ENCODE measurements around the gene ALDH9A1.

DNA sequence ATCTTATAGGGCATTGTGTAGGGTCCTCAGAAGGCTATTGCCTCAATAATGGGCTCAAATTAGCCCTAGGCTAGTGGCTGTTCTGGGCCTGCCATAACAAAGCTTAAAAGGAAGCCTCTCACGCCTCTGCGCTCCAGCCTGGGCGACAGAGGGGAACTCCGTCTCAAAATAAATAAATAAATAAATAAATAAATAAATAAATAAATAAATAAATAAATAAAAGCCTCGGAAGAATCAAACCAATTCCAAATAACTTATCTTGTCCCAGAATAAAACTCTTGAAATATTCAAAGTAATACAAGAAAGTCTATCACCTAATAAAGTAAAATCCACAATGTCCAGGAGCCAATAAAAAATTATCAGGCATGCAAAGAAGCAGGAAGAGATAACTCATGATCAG, 14.4 kb upstream of the ALDH9A1 start:
- TF ChIP-seq POLR2AphosphoS5 (IDR thresholded peaks at IDR 0.05; ENCODE audit: borderline replicate concordance, low read depth, low read length) (no peak), EZH2 (IDR thresholded peaks at IDR 0.05) (no peak)
